Stimulated activated CD4-positive, alpha-beta T cell treated with anti-CD3 and anti-CD28 coated beads, Interleukin-15, amount 100 ng/mL, for 1 hour (primary cell): ENCODE data around the gene MARCHF10.

Experiments
- DNase-seq, 2 donors: peaks; one replicate each; pipeline ENCODE4 v3.0.0-alpha.2; 2020; ENCODE audit warnings: low read depth in 1 of 2, low spot score in 1 of 2

The MARCHF10 gene

GRCh38 chr17:62822080-62822904 lies 14.2 kb upstream of the MARCHF10 start:
- no peak for DNase-seq

- DNase-seq: no peak
Measured at GRCh38 chr17:62821189-62822079, 13.3 kb upstream of the MARCHF10 start.

GRCh38 chr17:62819511-62820221 lies 11.6 kb upstream of the MARCHF10 start:
- no peak for DNase-seq

GRCh38 chr17:62818526-62818925 lies 10.4 kb upstream of the MARCHF10 start:
- no peak for DNase-seq

GRCh38 chr17:62816282-62816839 lies 8.2 kb upstream of the MARCHF10 start:
- DNase-seq: no peak

GRCh38 chr17:62809656-62810055 lies 1.5 kb upstream of the MARCHF10 start:
- no peak for DNase-seq

- no peak for DNase-seq
Measured at GRCh38 chr17:62808576-62808970, 459 bp upstream of the MARCHF10 start.

- no peak for DNase-seq
Measured at GRCh38 chr17:62805234-62805633, 2.9 kb downstream of the MARCHF10 start.

- no peak for DNase-seq
Measured at GRCh38 chr17:62804822-62805221, 3.3 kb downstream of the MARCHF10 start.

- no peak for DNase-seq
Measured at GRCh38 chr17:62804025-62804424, 4.1 kb downstream of the MARCHF10 start.

GRCh38 chr17:62802561-62803205 lies 5.4 kb downstream of the MARCHF10 start:
- no peak for DNase-seq

GRCh38 chr17:62801553-62802114 lies 6.5 kb downstream of the MARCHF10 start:
- DNase-seq: no peak

GRCh38 chr17:62800585-62800984 lies 7.5 kb downstream of the MARCHF10 start:
- no peak for DNase-seq

- no peak for DNase-seq
Measured at GRCh38 chr17:62797959-62798358, 10.2 kb downstream of the MARCHF10 start.

- no peak for DNase-seq
Measured at GRCh38 chr17:62796291-62796690, 11.8 kb downstream of the MARCHF10 start.

GRCh38 chr17:62794666-62794971 lies 13.5 kb downstream of the MARCHF10 start:
- no peak for DNase-seq

GRCh38 chr17:62793919-62794665 lies 14.0 kb downstream of the MARCHF10 start:
- DNase-seq: no peak

GRCh38 chr17:62792447-62792800 lies 15.7 kb downstream of the MARCHF10 start:
- no peak for DNase-seq

- no peak for DNase-seq
Measured at GRCh38 chr17:62791767-62792446, 16.2 kb downstream of the MARCHF10 start.
